Loucy (cell line): ENCODE measurements around the gene THAP4.

Source experiments
- H2AFZ ChIP-seq: fragments of 200-600 bp; sonication (generic); 2 replicates; pipeline ENCODE4 v1.6.0; 2016; ENCODE audit warnings: antibody characterized with exemption, mild to moderate bottlenecking, low read length, moderate library complexity
- H3F3A ChIP-seq: fragments of 200-600 bp; 2 replicates; pipeline ENCODE4 v1.6.0; 2016; ENCODE audit warnings: antibody characterized with exemption, low read depth, mild to moderate bottlenecking
- H3K27me3 ChIP-seq: fragments of 200-600 bp; sonication (generic); 2 replicates; pipeline ENCODE4 v1.6.1; 2014; ENCODE audit warnings: low read length, mild to moderate bottlenecking; ENCODE audit not compliant: insufficient read depth, poor library complexity, severe bottlenecking
- H3K36me3 ChIP-seq: fragments of 200-600 bp; sonication (generic); 2 replicates; pipeline ENCODE4 v1.6.1; 2016; ENCODE audit warnings: low read length; ENCODE audit not compliant: insufficient read depth
- H3K4me1 ChIP-seq: fragments of 200-600 bp; sonication (generic); 2 replicates; pipeline ENCODE4 v1.5.1; 2014; ENCODE audit warnings: low read length, mild to moderate bottlenecking; ENCODE audit not compliant: insufficient read depth, poor library complexity, severe bottlenecking
- H3K4me2 ChIP-seq: fragments of 200-600 bp; sonication (generic); 2 replicates; pipeline ENCODE4 v1.6.0; 2014; ENCODE audit warnings: antibody characterized with exemption, low read length, low read depth, mild to moderate bottlenecking; ENCODE audit not compliant: poor library complexity, severe bottlenecking
- H3K4me3 ChIP-seq: fragments of 200-600 bp; sonication (generic); 2 replicates; pipeline ENCODE4 v1.5.1; 2014; ENCODE audit warnings: low read length, mild to moderate bottlenecking, mixed read lengths; ENCODE audit not compliant: poor library complexity, severe bottlenecking
- H3K79me2 ChIP-seq: fragments of 200-600 bp; sonication (generic); 2 replicates; pipeline ENCODE4 v1.6.1; 2014; ENCODE audit warnings: low read length; ENCODE audit not compliant: insufficient read depth
- H3K9ac ChIP-seq: fragments of 200-600 bp; sonication (generic); 2 replicates; pipeline ENCODE4 v1.6.0; 2014; ENCODE audit warnings: mild to moderate bottlenecking, low read depth, low read length, moderate library complexity; ENCODE audit not compliant: poor library complexity, severe bottlenecking
- H3K9me2 ChIP-seq: fragments of 200-600 bp; sonication (generic); replicated peaks from 2 replicates; pipeline ENCODE4 v1.6.1; 2016; ENCODE audit warnings: low read depth, low read length, mixed read lengths
- H3K9me3 ChIP-seq: fragments of 200-600 bp; sonication (generic); 2 replicates; pipeline ENCODE4 v1.6.1; 2014; ENCODE audit warnings: mild to moderate bottlenecking, antibody characterized with exemption, low read length, low read depth; ENCODE audit not compliant: insufficient read depth
- H4K20me1 ChIP-seq: fragments of 200-600 bp; sonication (generic); 2 replicates; pipeline ENCODE4 v1.6.0; 2014; ENCODE audit warnings: antibody characterized with exemption, low read length, mild to moderate bottlenecking; ENCODE audit not compliant: insufficient read depth, poor library complexity, severe bottlenecking
- EZH2phosphoT487 ChIP-seq: fragments of 200-600 bp; IDR thresholded peaks from 2 replicates; pipeline ENCODE4 v1.6.1; 2018; ENCODE audit warnings: antibody characterized with exemption, mild to moderate bottlenecking, moderate library complexity, borderline replicate concordance
- TF ChIP-seq, protein P1 (sequence below): fragments of 200-600 bp; sonication (generic); conservative IDR thresholded peaks from 2 replicates; pipeline ENCODE4 v1.5.1; 2014; ENCODE audit warnings: mild to moderate bottlenecking, antibody characterized with exemption, low read length

The THAP4 gene

GRCh38 chr2:241611062-241611461 lies 25.9 kb downstream of the THAP4 start:
- Histone ChIP-seq H3K9me2 (no peaks in the 10 kb centered on the region), H3K9ac (no peak overlapping the region), H3K9me3 (no peaks in the 10 kb centered on the region)

GRCh38 chr2:241609859-241610793 lies 26.8 kb downstream of the THAP4 start:
- Histone ChIP-seq H3K4me1 (peaks cover 13% of the 10 kb centered on the region), H4K20me1 (no peaks in the 10 kb centered on the region), H3F3A (no peaks in the 10 kb centered on the region), H3K27me3 (no peaks in the 10 kb centered on the region), H3K9ac (no peak overlapping the region), H3K9me3 (no peaks in the 10 kb centered on the region), H3K4me2 (no peak overlapping the region), H3K4me3 (no peak overlapping the region), H3K36me3 (peaks cover 24% of the 10 kb centered on the region), H3K9me2 (no peaks in the 10 kb centered on the region), H2AFZ (no peak overlapping the region), H3K79me2 (no peaks in the 10 kb centered on the region; the same call in 1 of the 2 replicates)
- TF ChIP-seq, protein P1, sequence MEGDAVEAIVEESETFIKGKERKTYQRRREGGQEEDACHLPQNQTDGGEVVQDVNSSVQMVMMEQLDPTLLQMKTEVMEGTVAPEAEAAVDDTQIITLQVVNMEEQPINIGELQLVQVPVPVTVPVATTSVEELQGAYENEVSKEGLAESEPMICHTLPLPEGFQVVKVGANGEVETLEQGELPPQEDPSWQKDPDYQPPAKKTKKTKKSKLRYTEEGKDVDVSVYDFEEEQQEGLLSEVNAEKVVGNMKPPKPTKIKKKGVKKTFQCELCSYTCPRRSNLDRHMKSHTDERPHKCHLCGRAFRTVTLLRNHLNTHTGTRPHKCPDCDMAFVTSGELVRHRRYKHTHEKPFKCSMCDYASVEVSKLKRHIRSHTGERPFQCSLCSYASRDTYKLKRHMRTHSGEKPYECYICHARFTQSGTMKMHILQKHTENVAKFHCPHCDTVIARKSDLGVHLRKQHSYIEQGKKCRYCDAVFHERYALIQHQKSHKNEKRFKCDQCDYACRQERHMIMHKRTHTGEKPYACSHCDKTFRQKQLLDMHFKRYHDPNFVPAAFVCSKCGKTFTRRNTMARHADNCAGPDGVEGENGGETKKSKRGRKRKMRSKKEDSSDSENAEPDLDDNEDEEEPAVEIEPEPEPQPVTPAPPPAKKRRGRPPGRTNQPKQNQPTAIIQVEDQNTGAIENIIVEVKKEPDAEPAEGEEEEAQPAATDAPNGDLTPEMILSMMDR = no peak
- no peak for TF ChIP-seq EZH2phosphoT487

More at GRCh38 chr2:241611062-241611461, 25.9 kb downstream of the THAP4 start:
- peaks cover 16% of the 10 kb centered on the region for H3K36me3 ChIP-seq
- TF ChIP-seq EZH2phosphoT487 = no peak
- TF ChIP-seq, protein P1 = no peak
- no peak overlapping the region for H2AFZ ChIP-seq
- H3K4me2 ChIP-seq = no peak overlapping the region
- H3K79me2 ChIP-seq = peaks cover 5% of the 10 kb centered on the region; the same call in 1 of the 2 replicates
- peaks cover 13% of the 10 kb centered on the region for H3K4me1 ChIP-seq
- H4K20me1 ChIP-seq = no peaks in the 10 kb centered on the region
- no peaks in the 10 kb centered on the region for H3F3A ChIP-seq
- H3K27me3 ChIP-seq = no peaks in the 10 kb centered on the region
- H3K4me3 ChIP-seq = no peak overlapping the region

GRCh38 chr2:241608881-241609280 lies 28.1 kb downstream of the THAP4 start:
- no peaks in the 10 kb centered on the region for H3K27me3 ChIP-seq
- no peaks in the 10 kb centered on the region; the same call in 1 of the 2 replicates for H3K79me2 ChIP-seq
- no peak overlapping the region for H3K4me3 ChIP-seq
- TF ChIP-seq, protein P1 = no peak
- no peak for TF ChIP-seq EZH2phosphoT487
- H3K9ac ChIP-seq = no peak overlapping the region
- peaks cover 29% of the 10 kb centered on the region for H3K36me3 ChIP-seq
- H4K20me1 ChIP-seq = no peaks in the 10 kb centered on the region
- H3K9me2 ChIP-seq = no peaks in the 10 kb centered on the region
- H3K4me1 ChIP-seq = peaks cover 13% of the 10 kb centered on the region
- H3F3A ChIP-seq = no peaks in the 10 kb centered on the region
- H3K4me2 ChIP-seq = peak overlapping the region; percentile 34
- no peaks in the 10 kb centered on the region for H3K9me3 ChIP-seq
- H2AFZ ChIP-seq = no peak overlapping the region
